PC-3 (cell line): Measurements from ENCODE around the gene CA11.

ENCODE experiments used
- CTCF ChIP-seq: fragments of 300-600 bp; sonication (generic); conservative IDR thresholded peaks from 2 replicates; pipeline ENCODE4 v1.5.1; 2017; ENCODE audit warnings: antibody characterized with exemption, low read depth, mild to moderate bottlenecking, low read length
- EZH2 ChIP-seq: fragments of 300-600 bp; sonication (generic); IDR thresholded peaks from one replicate; pipeline ENCODE4 v1.6.1; 2017; ENCODE audit warnings: antibody characterized with exemption, mild to moderate bottlenecking, low read length; ENCODE audit not compliant: unreplicated experiment
- EZH2phosphoT487 ChIP-seq: fragments of 300-600 bp; sonication (generic); IDR thresholded peaks from 2 replicates; pipeline ENCODE4 v1.6.1; 2018; ENCODE audit warnings: mild to moderate bottlenecking, antibody characterized with exemption, low read length, borderline replicate concordance

DNA sequence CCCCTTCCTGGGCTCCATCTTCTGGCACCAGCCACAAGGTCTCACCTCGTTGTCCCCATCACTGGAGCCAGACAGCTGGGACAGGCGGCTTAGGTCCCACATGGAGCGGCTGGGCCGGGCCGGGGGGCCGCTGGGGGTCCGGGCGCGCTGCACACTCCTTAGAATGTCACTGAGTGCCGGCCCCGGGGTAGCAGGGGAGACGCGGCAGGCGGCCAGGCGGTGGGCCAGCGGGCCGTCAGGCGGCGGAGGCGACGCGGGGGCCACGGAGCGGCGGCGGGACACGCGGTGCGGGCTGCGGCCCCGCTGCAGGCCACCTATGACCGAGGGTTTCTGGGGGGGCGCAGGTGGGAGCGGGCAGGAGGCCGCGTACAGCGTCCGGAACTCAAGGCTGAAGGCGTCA is 42.5 kb downstream of the CA11 start:
- TF ChIP-seq CTCF: no peak
- TF ChIP-seq EZH2: no peak
- TF ChIP-seq EZH2phosphoT487: no peak
